IPS DF 4.7 (cell line): Measurements from ENCODE around the gene TRIM56.
"Not testable (repeated sequence)": the region's sequence is repeated elsewhere in the genome, so short reads cannot be mapped to it uniquely, and the experiment has no call there.

Source experiments
- DNase-seq: peaks from one replicate; pipeline ENCODE4 v3.0.0-alpha.2; 2013; ENCODE audit warnings: low spot score; ENCODE audit errors: extremely low read depth

TRIM56 gene

DNA sequence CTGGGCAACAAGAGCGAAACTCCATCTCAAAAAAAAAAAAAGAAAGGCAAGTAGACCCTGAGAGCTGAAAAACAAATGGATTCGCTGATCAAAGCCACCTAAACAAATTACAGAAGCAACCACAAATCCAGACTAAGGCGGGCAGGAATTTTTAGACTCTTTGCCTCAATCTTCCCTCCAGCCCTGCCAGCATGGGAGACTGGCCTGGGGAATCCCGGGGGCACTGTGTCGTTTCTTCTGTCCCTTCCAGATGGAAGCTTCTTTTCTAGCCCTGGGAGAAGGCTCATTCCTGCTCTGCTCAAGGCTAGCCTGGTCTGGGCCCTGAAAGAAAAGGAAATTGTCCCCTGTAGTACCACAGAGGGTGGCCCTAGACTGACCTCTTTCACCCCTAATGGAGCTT, 26.0 kb downstream of the TRIM56 start:
- no peak for DNase-seq

DNA sequence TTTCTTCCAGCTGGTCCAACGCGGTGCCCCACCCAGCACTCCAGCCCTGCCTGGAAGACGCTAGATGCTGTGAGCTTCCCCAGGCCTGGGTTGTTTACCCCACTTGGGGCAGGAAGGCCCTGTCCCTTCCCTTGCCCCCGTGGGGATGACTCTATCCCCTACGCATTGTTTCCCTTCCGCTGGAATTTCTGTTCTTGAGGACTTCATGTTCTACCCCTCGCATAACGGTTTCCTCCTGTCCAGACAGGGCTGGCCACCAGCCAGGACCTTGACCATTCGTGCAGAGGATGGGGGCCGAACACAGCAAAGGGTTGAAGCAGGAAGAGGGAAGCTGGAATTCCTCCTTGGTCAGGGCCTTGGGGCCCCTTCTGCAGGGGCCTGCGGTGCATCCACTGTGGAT, 27.0 kb downstream of the TRIM56 start:
- DNase-seq, result no peak

DNA sequence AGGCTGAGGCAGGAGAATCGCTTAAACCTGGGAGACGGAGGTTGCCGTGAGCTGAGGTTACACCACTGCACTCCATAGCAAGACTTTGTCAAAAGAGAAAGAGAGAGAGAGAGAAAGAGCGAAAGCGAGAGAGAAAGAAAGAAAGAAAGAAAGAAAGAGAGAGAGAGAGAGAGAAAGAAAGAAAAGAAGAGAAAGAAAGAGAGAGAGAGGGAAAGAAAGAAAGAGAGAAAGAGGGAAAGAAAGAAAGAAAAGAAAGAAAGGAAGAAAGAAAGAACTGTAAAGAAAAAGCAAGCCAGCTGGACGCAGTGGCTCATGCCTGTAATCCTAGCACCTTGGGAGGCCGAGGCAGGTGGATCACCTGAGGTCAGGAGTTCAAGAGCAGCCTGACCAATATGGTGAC, 27.9 kb downstream of the TRIM56 start:
- DNase-seq, result not testable (repeated sequence)

DNA sequence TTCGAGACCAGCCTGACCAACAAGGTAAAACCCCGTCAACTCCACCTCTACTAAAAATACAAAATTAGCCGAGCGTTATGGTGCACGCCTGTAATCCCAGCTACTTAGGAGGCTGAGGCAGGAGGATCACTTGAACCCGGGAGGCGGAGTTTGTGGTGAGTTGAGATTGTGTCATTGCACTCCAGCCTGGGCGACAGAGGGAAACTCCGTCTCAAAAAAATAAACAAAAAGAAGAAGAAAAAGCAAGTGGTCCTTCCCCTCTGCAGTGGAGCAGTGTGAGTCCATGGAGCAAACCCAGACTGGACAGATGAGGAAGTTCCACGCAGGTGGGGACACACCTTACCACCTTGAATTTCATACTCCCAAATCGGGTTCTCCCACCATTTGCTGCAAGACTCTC, 28.6 kb downstream of the TRIM56 start:
- DNase-seq, result no peak

DNA sequence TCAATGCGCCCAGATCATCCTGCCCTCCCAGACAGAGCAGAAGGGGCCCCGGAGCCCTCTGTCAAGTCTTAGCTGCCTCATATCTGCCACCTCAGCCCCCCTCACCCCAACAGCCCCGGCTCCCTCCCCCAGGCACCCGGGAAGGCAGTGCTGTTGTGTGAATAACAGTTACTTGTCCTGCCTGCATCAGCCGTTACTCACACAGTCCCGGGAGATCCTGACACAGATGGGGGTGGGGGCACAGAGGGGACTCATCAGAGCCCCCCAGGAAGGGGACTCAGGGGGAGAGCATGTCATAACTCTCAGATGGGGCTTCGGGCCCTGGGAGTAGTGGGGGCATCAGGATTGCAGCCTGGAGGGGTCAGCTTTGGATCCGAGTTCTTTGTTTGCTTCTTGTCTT, 29.2 kb downstream of the TRIM56 start:
- DNase-seq, result no peak

DNA sequence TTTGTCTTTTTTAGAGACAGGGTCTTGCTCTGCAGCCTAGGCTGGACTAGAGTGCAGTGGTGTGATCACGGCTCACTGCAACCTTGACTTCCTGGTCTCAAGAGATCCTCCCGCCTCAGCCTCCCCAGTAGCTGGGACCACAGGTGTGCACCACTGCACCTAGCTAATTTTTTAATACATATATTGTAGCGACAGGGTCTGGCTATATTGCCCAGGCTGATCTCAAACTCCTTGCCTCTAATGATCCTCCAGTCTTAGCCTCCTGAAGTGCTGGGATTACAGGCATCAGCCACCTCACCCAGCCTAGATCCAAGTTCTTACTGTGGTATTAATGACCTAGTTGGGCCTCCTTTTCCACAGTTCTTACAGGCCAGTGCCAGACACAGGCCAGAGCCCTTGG, 29.9 kb downstream of the TRIM56 start:
- no peak for DNase-seq

DNA sequence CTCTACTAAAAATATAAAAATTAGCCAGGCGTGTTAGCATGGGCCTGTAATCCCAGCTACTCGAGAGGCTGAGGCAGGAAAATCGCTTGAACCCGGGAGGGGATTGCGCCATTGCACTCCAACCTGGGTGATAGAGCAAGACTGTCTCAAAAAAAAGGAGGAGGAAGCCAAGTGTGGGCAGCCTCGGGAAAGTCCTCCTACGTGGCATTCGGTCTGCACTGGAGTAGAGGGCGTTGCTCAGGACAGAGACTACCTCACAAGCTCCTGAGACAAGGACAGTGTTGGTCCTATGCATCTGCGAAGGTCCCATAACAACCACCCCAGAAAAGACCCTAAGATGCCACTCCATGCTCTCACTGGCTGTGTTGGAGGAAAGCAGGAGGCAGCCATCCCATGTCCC, 31.6 kb downstream of the TRIM56 start:
- DNase-seq, result no peak

DNA sequence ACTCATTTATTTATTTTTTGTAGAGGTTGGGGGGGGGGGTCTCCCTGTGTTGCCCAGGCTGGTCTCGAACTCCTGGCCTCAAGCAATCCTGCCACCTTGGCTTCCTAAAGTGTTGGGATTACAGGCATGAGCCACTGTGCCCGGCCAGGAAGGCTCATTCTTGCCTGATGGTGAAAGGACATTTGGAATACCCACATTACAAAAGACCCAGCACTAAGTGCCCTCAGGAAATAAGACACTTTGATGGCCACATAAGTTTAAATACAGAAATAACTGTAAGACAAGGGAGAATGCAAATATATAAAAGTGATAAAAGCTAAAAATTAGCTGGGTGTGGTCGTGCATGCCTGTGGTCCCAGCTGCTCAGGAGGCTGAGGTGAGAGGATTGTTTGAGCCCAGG, 33.6 kb downstream of the TRIM56 start:
- DNase-seq, result no peak

DNA sequence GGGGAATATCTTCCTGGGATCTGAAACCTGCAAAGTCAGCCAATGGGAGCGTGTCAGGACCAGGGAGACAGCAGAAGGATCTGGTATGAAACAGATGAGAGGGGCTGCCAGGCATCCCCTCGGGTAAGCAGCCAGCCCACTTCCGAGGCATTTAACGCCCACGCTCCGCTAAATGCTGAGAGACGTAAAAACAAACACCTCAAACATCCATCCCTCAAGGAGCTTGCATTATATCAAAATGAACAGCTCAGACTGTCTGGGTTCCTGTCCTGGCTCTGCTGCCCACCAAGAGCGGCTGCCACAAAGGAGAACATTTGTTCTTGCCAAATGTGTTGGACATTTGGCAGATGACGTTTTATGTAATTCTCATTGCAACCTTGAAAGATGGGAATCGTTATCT, 34.6 kb downstream of the TRIM56 start:
- no peak for DNase-seq

DNA sequence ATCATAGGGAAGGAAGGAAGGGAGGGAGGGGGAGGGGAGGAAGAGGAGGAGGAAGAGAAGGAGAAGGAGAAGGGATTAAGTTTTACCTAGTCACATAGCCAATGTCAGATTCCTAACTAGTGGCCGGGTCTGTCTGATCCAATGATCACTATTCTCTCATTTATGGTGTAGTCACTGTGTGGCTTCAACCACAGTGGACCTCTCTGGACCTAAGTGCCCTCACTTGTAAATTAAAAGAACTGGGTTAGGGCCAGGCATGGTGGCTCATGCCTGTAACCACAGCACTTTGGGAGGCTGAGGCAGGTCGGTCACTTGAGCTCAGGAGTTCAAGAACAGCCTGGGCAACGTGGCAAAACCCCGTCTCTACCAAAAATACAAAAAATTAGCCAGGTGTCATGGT, 35.0 kb downstream of the TRIM56 start:
- DNase-seq, result no peak

DNA sequence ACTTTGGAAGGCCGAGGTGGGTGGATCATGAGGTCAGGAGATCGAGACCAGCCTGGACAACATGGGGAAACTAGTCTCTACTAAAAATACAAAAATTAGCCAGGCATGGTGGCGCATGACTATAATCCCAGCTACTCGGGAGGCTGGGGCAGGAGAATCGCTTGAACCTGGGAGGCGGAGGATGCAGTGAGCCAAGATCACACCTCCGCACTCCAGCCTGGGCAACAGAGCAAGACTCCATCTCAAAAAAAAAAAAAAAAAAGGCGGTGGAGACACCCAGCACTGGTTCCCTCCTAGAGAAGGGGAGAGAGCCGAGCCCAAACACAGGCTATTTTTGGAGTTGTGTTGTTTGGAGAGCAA, 36.3 kb downstream of the TRIM56 start:
- not testable (repeated sequence) for DNase-seq

DNA sequence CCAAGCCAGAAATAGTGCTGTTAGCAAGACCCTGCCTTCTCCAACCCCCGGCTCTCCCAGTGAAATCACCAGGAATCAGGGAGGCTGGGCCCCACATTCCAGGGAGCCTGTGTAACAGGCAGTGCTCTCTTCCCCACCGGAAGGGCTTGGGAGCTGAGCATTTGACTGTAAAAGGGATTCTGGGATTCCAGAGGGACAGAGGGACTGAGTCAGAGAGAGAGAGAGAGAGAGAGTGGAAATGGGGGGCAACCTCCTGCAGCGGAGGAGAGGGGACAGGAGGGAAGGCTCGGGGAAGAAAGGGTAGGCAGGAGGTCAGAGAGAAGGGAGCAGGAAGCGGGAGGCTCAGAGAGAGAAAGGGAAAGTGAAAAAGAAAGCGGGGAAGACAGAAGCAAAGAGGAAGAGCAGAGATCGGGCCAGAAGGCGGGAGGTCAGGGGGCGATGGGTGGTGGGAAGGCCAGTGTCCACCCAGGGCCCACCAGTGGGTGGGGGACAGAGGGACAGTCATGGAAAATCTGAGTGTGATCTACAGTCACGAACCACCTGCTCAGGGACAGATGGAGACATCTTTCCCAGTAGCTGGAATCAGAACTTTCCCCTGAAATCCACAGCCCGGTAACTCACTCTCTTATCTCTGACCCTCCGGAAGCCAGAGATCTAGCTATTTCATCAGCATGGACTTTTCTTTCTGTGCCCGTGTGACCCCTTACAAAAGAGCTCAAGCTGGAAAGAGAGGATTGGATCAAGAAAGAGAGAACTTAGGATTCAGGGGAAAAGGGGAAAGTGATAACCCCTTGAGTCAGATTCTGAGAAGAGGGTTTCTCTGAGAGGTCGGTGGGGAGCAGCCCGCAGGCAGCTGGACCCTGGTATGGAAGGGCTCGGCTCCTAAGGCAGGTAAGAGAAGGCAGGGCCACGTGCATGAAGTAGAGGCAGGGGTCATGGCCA, 37.0 kb downstream of the TRIM56 start:
- no peak for DNase-seq

DNA sequence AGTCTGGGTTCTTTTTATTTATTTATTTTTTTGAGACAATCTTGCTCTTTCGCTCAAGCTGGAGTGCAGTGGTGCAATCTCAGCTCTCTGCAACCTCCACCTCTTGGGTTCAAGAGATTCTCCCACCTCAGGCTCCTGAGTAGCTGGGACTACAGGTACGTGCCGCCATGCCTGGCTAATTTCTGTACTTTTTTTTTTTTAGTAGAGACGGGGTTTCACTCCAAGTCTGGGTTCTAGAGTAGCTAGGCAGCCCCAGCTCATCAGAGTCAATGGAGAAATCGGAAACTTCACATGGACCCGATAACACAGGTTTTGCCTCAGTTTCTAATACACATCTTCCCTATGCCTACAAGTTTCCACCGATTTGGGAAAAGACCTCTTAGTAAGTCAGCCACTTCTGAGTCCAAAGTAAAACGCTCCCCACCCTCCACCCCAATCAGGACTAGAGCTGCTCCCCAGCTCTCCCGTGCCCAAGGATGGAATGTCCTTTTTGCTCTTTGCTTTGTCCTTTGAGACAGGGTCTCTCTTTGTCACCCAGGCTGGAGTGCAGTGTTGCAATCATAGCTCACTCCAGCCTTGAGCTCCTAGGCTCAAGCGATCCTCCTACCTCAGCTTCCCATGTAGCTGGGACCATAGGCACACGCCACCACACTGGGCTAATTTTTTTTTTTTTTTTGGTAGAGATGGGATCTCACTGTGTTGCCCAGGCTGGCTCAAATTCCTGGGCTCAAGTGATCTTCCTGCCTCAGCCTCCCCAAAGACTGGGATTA, 37.8 kb downstream of the TRIM56 start:
- DNase-seq, result no peak

DNA sequence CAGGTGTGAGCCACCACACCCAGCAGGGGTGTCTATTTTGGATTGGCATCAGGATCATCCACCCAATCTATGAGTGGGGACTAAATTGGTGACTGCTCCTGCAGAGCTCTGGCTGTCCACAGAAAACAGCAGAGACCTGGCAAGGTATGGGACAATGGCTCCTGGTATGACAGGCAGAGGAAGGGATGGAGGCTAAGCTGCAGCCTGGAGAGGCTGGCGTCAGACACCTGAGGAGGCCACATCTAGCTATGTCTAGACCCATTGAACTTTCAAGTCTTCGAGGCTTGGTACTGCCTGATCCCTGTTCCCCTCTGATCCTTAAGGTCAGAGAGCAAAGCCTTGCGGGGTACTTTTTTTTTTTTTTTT, 38.4 kb downstream of the TRIM56 start:
- DNase-seq, result no peak

DNA sequence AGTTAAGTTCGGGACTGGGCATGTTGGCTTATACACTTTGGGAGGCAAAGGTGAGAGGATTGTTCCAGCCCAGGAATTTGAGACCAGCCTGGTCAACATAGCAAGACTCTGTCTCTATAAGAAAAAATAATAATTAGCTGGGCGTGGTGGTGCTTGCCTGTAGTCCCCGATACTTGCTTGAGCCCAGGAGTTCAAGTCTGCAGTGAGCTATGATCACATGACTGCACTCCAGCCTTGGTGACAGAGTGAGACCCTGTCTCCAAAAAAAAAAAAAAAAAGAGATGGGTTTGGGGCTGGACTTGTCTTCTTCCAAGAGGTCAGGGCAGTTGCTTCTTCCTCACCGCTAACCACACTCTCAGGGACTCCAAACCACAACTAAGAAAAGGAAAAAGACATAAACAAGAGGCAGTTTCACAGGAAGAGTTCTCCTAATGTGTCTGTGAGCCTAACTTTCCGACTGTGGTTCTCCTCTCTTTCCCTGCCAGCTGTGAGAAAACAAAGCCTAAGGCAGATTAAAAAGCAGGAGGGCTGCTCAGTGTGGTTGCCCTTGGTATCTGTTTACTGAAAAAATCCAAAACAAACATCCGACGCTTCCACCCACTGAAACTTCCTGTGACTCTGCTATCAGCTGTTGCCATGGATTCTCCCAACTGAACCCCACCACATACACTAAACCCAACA, 39.2 kb downstream of the TRIM56 start:
- DNase-seq, result no peak

DNA sequence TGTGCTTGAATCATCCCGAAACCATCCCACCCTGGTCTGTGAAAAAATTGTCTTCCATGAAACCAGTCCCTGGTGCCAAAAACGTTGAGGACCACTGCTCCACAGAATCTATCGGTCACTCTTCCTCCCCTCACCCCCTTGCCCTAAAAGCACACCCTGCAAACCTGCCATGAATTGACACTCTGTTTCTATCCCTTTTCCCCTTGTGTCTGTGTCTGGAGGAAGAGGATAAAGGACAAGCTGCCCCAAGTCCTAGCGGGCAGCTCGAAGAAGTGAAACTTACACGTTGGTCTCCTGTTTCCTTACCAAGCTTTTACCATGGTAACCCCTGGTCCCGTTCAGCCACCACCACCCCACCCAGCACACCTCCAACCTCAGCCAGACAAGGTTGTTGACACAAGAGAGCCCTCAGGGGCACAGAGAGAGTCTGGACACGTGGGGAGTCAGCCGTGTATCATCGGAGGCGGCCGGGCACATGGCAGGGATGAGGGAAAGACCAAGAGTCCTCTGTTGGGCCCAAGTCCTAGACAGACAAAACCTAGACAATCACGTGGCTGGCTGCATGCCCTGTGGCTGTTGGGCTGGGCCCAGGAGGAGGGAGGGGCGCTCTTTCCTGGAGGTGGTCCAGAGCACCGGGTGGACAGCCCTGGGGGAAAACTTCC, 40.8 kb downstream of the TRIM56 start:
- no peak for DNase-seq

DNA sequence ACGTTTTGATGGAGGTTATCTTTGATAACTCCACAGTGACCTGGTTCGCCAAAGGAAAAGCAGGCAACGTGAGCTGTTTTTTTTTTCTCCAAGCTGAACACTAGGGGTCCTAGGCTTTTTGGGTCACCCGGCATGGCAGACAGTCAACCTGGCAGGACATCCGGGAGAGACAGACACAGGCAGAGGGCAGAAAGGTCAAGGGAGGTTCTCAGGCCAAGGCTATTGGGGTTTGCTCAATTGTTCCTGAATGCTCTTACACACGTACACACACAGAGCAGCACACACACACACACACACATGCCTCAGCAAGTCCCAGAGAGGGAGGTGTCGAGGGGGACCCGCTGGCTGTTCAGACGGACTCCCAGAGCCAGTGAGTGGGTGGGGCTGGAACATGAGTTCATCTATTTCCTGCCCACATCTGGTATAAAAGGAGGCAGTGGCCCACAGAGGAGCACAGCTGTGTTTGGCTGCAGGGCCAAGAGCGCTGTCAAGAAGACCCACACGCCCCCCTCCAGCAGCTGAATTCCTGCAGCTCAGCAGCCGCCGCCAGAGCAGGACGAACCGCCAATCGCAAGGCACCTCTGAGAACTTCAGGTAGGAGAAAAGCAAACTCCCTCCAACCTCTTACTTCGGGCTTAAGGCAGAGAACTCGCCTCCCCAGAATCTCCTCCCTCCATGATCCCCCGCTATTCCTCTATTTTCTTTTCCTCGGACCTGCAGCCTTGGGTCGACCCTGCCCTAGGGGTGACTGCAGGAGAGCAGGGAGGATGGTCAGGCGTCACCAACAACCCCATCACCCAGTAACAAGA, 41.6 kb downstream of the TRIM56 start, which contains the start of gene SERPINE1:
SERPINE1 (plus strand) TSS at position 454 of the 809 bp plus-strand sequence. CDS start 1,290 bp downstream, outside the sequence.
- DNase-seq, result no peak

DNA sequence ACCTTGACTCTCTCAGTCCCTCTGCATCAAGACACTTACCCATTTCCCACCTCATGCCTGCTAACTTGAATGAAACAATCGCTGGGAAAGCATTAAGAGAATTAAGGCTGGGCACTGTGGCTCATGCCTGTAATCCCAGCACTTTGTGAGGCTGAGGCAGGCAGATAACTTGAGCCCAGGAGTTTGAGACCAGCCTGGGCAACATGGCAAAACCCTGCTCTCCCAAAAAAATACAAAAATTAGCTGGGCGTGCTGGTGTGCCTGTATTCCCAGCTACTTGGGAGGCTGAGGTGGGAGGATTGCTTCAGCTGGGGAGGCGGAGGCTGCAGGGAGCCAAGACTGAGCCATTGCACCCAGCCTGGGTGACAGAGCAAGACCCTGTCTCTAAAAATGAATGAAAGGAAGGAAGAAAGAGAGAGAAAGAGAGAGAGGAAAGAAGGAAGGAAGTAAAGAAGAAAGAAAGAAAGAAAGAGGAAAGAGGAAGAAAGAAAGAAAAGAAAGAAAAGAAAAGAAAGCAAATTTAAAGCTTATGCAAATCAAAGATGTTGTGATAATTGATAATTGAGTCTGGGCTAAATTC, 42.3 kb downstream of the TRIM56 start:
- DNase-seq, result no peak

DNA sequence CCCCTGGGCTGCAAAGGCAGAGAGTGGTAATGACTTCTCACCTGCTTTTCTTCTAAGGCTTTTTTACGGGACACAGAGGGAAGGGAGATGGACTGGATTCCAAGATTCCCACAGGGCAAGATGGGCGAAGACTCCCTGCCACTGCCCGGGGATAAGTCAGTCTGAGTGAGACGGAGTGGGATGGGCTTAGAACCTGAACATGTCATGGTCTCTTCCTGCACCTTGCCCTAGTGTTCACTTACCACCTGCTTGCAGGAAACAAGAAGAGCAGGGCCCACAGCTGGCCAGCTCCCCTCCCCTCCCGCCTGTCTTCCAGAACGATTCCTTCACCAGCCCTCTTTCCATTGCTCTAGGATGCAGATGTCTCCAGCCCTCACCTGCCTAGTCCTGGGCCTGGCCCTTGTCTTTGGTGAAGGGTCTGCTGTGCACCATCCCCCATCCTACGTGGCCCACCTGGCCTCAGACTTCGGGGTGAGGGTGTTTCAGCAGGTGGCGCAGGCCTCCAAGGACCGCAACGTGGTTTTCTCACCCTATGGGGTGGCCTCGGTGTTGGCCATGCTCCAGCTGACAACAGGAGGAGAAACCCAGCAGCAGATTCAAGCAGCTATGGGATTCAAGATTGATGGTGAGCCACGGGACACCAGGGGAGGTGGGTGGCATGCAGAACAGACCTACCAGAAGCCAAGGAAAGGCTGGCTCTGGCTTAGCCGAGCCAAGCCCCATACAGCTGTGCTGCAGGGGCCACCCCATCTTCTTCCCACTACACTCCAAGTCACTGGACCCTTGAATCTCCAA, 43.0 kb downstream of the TRIM56 start:
- no peak for DNase-seq
